GM18508 (cell line): ENCODE measurements around the gene FGD6.
"Not testable (repeated sequence)": the region's sequence is repeated elsewhere in the genome, so short reads cannot be mapped to it uniquely, and the experiment has no call there.

Experiments
- ATAC-seq: cut with Tn5 transposase; IDR thresholded peaks from one replicate; pipeline ENCODE4 v1.9.1; 2021; ENCODE audit warnings: moderate number of reproducible peaks; ENCODE audit not compliant: insufficient read depth, unreplicated experiment

FGD6 gene

DNA sequence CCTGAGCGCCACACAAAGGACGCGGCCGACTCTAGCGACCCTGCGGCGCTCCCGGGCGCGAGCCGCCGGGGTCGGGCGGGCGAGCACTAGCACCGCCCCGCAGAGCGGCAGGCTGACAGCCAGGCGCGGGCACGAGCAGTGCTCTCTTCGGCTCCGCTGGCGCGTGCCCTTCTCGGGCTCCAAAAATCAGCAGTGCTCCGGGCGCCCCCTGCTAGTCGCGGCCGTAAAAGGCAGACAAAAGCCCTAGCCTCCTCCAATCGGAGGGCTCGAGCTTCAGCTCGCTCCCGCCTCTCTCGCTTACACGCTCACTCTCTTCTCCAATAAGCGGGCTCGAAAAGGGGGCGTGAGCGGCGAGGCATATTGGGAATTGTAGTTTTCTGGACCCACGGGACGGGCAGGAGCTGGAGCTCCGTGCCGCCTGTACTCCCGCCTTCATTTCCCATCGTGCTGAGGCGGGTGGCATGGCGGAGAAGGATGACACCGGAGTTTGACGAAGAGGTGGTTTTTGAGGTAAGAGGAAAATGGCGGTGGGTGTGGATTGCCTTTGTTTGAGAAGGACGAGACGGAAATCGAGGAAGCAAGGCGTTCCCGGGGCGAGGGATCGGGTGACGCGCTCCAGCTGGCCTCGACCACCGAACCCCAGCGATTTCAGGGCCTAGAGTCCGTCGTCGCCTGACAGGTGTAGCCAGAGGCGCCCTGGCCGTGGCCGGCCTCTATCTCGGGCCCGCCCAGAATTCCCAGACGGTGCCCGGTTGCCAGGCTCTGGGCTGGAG, at the start of gene FGD6, which contains the start of gene VEZT:
FGD6 (minus strand) TSS at position 91 of the 773 bp plus-strand sequence. CDS start 227 bp downstream, outside the sequence.
VEZT (plus strand) TSS at position 431 of the 773 bp plus-strand sequence; CDS start at position 475, 44 bp downstream.
- peak; percentile 88 for ATAC-seq

DNA sequence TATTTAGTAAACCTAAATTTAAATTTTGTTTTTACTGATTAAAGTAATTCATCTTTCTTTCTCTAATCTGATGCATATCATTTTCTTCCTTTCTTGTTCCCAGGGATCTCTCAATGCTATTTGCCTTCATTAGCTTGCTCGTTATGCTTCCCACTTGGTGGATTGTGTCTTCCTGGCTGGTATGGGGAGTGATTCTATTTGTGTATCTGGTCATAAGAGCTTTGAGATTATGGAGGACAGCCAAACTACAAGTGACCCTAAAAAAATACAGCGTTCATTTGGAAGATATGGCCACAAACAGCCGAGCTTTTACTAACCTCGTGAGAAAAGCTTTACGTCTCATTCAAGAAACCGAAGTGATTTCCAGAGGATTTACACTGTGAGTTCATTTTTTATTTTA, 49.0 kb upstream of the FGD6 start:
- no peak for ATAC-seq

DNA sequence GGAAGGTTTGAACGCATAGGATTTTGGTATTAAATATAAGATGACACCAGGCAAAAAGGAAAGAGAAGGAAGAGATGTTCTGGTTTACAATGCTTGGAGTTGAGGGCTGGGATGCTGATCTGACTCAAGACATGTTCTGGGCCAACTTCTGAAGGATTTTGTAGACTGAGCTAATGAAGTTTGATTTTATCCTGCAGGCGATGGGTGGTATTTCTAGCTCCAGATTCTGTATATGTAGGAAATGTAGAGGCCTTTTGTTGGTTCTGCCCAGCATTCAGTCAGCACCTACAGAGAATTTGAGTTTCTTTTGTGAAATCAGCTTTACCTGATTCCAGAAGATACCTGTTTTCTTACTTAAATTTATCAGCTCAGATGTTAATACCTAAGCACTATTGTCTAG, 48.5 kb upstream of the FGD6 start:
- no peak for ATAC-seq

DNA sequence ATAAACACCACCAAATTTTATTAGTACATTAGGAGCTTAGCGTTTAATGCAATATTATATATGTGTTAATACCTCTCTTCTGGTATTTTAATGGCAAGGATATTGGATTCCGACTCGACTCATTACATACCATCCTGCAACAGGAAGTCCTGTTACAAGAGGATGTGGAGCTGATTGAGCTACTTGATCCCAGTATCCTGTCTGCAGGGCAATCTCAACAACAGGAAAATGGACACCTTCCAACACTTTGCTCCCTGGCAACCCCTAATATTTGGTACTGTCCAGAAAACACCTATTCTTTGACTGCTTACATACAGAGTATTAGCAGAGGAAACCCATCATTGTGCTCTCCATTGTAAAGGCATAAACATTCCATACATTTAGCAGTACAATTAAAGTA, 45.5 kb upstream of the FGD6 start:
- ATAC-seq: no peak

DNA sequence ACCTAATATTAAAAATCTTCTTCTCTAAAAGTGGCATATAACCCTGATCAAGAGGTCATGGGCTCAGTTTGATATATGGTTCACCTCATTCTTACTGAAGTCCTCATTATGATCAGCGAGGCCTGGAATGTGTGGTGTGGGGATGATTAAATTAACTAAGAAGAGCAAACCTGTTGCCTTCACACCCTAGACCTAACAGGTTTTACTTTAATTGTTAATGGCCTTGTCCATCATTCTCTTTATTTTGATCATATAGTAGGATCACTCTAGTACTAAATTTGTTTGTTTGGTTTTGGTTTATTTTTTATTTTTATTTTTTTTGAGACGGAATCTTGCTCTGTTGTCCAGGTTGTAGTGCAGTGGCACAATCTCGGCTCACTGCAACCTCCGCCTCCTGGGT, 43.8 kb upstream of the FGD6 start:
- ATAC-seq: no peak

DNA sequence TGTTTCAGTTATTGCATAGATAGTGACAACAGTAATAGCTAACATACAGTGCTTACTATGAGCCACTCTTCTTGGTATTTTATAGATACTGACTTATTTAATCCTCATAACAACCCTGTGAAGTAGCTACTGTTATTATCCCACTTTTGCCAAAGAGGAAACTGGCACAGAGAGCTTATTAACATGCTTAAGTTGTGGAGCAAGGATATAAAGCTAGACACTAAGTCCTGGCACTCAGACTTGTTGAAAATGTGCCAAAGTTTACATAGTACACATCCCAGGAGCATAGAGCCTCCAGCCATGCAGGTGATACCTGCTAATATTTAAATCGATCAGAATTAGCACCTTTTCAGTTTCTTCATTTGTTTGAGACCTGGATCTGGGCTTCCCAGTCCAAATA, 42.1 kb upstream of the FGD6 start:
- no peak for ATAC-seq

DNA sequence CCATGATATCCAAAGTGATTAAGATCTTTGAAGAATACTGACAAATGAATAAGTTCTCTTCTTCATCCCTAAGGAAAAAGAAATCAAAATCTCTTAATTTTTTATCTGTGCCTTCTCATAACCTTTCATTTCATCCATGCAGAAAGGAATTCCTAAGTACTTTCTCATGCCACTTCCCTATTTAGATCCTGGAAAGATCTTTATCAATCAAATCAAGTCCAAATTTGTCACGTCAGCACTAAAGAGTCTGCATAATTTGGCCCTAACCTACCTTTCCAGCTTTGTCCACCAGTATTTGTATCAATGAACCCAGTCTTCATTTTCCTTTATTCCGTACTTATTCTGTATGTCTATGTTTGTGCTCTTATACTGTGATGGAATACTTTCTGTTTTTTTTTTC, 41.5 kb upstream of the FGD6 start:
- no peak for ATAC-seq

DNA sequence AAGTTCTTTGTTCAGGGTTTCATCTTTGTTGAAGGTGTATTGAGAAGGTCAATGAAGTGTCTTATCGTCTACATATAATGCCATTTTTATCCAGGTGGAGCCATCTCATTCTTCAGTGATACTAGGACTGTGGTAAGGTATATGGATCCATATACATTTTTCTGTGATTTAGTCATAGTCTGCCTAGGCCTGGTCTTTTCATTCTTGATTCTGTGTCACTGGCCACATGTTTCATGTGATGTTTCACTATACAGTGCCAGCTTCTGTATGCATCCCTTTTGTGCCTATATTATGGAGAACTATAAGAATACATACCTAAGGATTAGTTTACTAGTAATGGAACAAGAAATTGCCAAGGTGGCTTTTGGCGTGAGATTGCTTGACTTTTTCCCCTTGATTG, 40.9 kb upstream of the FGD6 start:
- ATAC-seq: no peak

DNA sequence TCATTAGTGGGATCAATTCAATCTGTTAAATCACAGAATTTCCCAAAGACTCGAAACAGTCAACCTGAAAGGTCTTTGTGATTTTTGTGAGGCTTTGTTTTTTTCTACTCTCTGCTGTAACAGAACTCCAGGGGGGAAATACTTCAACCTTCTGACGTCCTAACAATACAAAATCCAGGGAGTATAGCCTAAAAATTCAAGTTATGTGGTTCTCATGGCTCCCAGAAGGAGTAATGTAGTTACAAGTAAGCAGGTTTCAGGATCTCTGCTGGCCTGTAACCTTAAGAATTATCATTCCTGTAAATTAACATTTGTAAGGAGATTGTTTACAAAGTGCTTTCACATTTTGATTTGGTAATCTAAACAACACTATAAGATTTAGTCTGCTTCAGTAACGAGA, 40.3 kb upstream of the FGD6 start:
- no peak for ATAC-seq

DNA sequence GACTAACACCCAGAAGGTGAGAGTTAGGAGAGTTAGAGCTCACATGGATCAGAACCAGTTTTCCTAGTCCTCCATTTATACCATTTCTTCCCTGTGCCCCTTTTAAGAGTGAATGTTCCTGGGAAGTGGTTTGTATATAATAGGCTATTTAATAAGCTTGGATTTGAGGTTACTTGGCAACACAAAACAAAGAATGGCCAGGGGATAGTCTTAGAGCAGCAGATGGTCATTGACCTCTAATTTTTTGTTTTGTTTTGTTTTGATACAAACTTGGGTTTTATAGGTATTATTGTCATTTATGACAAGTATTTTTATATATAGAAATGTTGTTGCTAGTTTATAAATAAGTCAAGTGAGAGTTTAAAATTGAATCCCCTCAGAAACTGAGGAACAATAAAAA, 36.1 kb upstream of the FGD6 start:
- no peak for ATAC-seq

DNA sequence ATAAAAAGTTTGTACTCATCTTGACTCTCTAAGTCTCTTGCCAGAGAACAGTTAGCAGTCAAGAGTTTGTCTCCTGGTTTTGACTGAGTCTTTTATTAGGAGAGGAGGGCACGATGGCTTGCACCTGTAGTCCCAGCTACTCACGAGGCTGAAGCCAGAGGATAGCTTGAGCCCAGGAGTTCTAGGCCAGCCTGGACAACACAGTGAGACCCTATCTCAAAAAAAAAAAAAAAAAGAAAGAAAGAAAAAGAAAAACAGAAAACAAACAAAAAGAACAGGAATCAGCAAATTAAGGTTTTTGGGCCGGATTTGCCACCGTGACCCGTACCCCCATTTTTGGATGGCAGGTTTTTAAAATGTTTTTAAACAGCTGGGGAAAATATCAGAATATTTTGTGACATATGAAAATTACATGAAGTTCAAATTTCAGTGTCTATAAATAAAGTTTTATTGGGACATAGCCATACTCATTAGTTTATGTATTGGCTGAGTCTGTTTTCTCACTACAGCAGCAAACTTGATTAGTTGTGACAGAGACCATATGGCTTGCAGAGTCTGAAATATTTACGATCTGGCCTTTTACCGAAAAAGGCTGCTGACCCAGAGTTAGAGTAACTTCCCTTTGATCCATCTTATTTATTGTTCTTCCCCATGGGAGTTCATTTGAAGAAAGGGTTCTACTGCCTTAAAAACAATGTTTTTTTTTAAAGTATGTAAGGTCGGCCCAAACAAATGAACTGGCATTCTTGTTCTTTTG, 31.5 kb upstream of the FGD6 start:
- ATAC-seq: no peak

DNA sequence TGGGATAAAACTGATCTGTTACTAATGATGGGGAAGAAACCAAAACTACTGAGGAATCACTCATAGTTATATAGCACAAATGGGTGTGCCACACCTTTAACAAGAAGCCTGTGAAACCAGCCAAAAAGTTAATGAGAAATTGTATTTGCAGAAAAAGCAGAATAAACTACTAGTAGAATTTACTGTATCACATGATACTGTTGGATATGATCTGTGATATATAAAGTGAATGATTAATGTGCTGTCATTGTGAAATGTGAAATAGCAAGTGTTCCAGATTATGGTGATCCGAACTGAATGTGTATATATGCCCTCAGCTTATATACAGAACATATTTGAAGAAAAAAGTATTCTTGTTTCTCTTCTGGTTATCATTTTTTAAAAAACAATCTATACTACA, 30.8 kb upstream of the FGD6 start:
- ATAC-seq: no peak

DNA sequence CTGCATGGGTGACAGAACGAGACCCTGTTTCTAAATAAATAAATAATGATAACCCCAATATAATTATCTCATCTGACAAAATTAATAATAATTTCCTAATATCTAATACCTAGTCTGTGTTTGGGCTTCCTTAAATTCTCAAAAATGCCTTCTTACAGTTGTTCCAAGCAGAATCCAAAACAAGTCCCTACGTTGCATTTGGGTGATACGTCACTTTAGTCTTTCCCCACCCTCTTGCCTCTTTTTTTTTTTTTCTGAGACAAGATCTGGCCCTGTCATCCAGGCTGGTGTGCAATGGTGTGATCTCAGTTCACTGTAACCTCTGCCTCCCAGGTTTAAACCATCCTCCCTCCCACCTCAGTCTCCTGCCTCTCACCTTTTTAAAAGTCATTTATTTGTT, 27.1 kb upstream of the FGD6 start:
- ATAC-seq: no peak

DNA sequence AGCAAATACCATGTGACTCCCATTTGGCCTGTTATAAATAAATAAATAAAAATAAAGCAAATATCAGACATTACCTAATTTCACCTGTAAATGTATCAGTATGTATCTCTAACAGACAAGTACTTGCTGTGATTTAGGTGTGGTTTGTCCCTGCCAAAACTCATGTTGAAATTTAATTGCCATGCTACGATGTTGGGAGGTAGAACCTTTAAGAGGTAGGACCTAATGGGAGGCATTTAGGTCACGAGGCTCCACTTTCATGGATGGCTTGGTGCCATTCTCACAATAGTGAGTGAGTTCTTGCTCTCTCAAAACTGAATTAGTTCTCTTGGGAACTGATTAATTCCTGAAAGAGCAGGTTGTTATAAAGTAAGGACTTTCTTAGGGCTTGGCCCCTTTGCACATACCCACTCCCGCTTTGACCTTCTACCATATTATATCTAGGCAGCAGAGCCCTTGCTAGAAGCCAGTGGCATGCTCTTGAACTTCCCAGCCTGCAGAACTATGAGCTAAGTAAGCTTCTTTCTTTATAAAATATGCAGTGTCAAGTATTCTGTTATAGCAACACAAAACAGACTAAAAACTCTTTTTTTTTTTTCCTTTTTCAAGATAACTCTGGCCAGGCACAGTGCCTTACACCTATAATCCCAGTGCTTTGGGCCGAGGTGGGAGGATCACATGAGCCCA, 26.4 kb upstream of the FGD6 start:
- no peak for ATAC-seq

DNA sequence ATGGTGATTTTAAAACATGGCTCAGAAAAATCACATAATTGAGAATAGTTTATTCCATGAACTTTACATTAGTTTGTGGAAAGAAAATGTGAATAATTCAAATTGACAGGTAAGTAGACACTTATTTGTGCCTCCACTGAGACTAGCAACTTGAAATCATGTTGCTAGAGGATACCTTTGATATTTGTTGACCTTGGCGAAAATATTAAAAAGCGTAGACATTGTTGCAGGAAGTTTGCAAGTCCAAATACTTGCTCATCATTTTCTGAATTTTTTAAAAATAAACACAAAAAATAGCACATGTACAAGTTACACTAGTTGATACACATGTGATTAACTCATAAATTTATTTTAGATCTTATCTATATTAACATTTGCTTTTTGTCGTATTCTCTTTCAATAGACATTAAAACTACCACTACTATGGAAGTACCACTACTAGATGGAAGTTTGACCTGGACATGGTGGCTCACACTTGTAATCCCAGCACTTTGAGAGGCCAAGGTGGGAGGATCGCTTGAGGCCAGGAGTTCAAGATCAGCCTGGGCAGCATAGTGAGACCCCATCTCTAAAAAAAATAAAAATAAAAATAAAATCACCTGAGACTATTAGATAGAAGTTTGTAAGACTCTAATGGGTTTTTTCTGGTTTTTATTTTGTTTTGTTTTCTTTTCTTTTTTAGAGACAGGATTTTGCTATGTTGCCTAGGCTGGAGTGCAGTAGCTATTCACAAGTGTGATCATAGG, 24.7 kb upstream of the FGD6 start:
- ATAC-seq: no peak

DNA sequence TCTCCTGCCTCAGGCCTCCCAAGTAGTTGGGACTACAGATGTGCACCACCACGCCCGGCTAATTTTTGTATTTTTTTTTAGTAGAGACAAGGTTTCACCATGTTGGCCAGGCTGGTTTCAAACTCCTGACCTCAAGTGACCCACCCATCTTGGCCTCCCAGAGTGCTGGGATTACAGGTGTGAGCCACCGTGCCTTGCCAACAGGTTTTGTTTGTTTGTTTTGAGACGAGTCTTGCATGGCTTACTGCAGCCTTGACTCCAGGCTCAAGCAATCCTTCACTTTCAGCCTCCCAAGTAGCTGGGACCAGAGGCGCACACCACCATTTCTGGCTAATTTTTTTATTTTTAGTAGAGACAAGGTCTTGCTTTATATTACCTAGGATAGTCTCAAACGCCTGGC, 23.9 kb upstream of the FGD6 start:
- not testable (repeated sequence) for ATAC-seq

DNA sequence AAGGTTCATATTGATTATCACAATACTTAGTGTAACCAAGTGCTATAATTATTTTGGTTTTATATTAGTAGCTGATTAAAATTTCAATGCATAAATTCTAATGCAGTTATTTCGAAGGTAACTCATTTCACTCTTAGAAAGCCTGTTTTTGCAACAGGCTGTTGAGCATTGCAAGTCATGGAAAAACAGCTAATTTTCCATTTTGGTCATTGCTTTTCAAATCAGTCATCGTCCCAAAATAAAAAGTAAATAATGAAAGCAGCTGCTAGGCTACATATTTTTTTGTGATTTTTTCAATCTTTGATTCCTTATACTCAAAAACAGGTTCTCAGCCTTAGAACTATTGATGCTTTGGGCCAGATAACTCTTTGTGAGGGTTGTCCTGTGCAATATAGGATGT, 23.3 kb upstream of the FGD6 start:
- ATAC-seq: no peak

DNA sequence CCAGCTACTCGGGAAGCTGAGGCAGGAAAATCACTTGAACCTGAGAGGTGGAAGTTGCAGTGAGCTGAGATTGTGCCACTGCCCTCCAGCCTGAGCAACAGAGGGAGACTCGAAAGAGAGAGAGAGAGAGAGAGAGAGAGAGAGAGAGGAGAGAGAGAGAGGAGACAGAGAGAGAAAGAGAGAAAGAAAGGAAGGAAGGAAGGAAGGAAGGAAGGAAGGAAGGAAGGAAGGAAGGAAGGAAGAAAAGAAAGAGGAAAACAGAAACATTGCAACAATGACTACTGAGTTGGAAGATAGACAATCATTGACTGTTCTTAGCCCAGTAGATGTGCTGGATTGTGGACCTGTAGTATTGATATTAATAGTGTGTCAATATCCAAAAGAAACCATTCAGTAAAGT, 22.6 kb upstream of the FGD6 start:
- ATAC-seq: not testable (repeated sequence)

DNA sequence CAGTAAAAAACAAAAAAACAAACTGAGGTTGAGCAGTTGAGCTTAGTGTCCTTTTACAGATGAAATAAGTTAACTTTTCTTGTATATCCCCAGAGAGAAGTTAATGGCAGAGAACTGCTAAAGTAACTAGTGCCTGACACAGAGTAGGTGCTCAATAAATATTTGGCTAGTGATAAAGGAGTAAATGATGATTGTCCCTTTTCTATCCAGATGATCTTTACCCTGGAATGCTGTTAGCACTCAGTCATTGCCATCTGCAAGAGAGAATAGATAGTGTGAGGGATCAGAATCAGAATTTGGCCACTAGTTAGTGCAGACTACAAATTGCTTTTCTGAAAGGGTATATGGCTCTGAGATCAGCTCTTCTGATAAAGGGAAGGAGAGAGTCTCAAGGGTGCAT, 21.9 kb upstream of the FGD6 start:
- ATAC-seq: no peak

DNA sequence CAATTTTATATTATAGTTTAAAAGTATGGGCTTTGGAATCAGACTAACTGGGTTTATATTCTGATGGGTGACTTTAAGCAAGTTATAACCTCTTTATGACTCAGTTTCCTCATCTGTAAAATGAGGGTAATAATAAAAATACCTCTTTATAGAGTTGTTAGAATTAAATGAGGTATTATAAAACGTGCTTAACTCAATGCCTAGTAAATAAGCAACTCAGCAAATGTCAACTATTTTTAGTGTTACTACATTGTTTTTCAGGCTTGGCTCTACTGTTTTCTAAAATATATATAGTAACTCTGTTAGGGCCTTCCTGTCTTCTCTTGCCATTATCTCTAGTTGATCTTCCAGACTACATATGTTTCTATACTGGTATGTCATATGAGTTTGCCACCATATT, 20.9 kb upstream of the FGD6 start:
- no peak for ATAC-seq
